T-helper 9 cell (primary cell): Measurements from ENCODE around the gene APOL1.
A peak's percentile ranks its signal among the peaks of the same experiment; 100 is the strongest.
"Not testable (repeated sequence)": the region's sequence is repeated elsewhere in the genome, so short reads cannot be mapped to it uniquely, and the experiment has no call there.

Experiments used
- DNase-seq: peaks from one replicate; pipeline ENCODE4 v3.0.0-alpha.2; 2020

Gene APOL1

GRCh38 chr22:36226189-36226588 lies 26.7 kb upstream of the APOL1 start:
- DNase-seq: no peak

- DNase-seq: no peak
These were observed 25.5 kb upstream of the APOL1 start for GRCh38 chr22:36227396-36227795.

- no peak for DNase-seq
These were observed 25.1 kb upstream of the APOL1 start for GRCh38 chr22:36227806-36228205.

- DNase-seq: not testable (repeated sequence)
These were observed 24.6 kb upstream of the APOL1 start for GRCh38 chr22:36228369-36228768.

- DNase-seq: no peak
These were observed 24.0 kb upstream of the APOL1 start for GRCh38 chr22:36228944-36229343.

- not testable (repeated sequence) for DNase-seq
These were observed 23.3 kb upstream of the APOL1 start for GRCh38 chr22:36229649-36230048.

GRCh38 chr22:36231051-36231450 lies 21.9 kb upstream of the APOL1 start:
- DNase-seq: not testable (repeated sequence)

GRCh38 chr22:36232715-36233401 lies 20.1 kb upstream of the APOL1 start:
- no peak for DNase-seq

GRCh38 chr22:36233796-36234195 lies 19.1 kb upstream of the APOL1 start:
- no peak for DNase-seq

- DNase-seq: no peak
These were observed 18.7 kb upstream of the APOL1 start for GRCh38 chr22:36234213-36234612.

GRCh38 chr22:36234919-36235318 lies 18.0 kb upstream of the APOL1 start:
- DNase-seq: no peak

GRCh38 chr22:36235585-36235984 lies 17.3 kb upstream of the APOL1 start:
- no peak for DNase-seq

- DNase-seq: no peak
These were observed 16.3 kb upstream of the APOL1 start for GRCh38 chr22:36236388-36237319.

- no peak for DNase-seq
These were observed 15.2 kb upstream of the APOL1 start for GRCh38 chr22:36237462-36238372.

- DNase-seq: no peak
These were observed 14.4 kb upstream of the APOL1 start for GRCh38 chr22:36238373-36239149.

- no peak for DNase-seq
These were observed 13.9 kb upstream of the APOL1 start for GRCh38 chr22:36239150-36239400.

- peak; percentile 75 for DNase-seq
These were observed 13.3 kb upstream of the APOL1 start, which contains the start of gene APOL2 for GRCh38 chr22:36239401-36240171. TSS of gene APOL2 (minus strand) at chr22:36239527. CDS start at chr22:36233162, 6,365 bp downstream.

- no peak for DNase-seq
These were observed 8.9 kb upstream of the APOL1 start for GRCh38 chr22:36243986-36244385.

GRCh38 chr22:36244522-36245391 lies 8.2 kb upstream of the APOL1 start:
- no peak for DNase-seq

GRCh38 chr22:36245805-36246356 lies 7.1 kb upstream of the APOL1 start:
- no peak for DNase-seq
